ENCODE measurements around the gene NEUROD4.

DNA sequence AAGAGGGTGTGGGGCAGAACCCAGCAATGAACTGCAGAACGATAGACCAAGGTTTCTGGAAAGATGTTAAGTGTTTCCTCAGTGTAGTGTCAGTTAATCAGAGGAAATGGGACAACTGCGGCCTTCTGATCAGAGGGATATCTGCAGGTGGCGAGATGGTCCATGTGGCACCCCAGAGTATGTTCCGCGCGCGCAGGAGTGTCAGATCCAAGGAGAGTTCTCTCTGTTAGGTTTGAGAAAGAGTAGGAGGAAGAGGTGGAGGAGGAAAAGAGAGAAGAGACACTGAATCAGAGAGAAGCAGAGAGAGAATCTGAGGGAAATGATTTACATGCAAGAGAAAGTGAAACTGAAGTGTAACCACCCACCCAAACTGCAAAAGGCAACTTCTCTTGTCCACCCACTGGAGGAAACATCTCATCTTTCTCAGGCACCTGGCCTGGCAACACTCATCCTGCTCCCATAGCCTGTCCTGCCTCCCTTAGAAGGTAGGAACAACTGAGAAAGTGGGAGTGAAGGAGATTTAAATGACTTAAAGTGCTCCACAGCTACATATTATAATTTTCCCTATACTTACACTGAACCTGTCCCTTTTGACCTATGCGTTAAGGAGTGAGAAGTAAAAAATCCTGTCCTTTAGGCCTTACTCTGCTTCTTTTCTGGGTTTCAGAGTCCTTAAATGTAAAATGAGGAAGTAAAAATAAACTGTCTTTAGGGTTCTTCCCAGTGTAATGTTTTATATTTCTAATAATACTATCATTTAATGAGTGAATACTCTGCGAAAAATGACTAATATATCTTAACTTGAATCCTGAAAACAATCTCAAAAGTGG lies 28.4 kb upstream of the NEUROD4 start:
- TF ChIP-seq CTCF (IDR thresholded peaks at IDR 0.05) = no peak
- TF ChIP-seq POLR2A (IDR thresholded peaks at IDR 0.05) = no peak

All from adrenal gland (tissue), 5 donors.